SHP77 treated with DMSO at 0.1 percent for 48 hours (cell line): Measurements from ENCODE around the gene NRXN2.
A peak's percentile ranks its signal among the peaks of the same experiment; 100 is the strongest.

Source experiments
- DNase-seq: peaks from one replicate; lab custom pipeline; 2025; lab: John Stamatoyannopoulos, UW

The NRXN2 gene

GRCh38 chr11:64723117-64723906, at the start of gene NRXN2:
Gene NRXN2, minus strand, starts transcription at chr11:64723197. Its CDS starts 9,498 bp downstream, at chr11:64713699.
- peak; percentile 59 for DNase-seq

- no peak for DNase-seq
These were observed 49.5 kb upstream of the NRXN2 start for GRCh38 chr11:64772303-64773018.

GRCh38 chr11:64771861-64772260, 48.9 kb upstream of the NRXN2 start:
- DNase-seq, result no peak

GRCh38 chr11:64770120-64770519, 47.1 kb upstream of the NRXN2 start:
- no peak for DNase-seq

GRCh38 chr11:64769283-64769682, 46.3 kb upstream of the NRXN2 start:
- no peak for DNase-seq

GRCh38 chr11:64768300-64768694, 45.3 kb upstream of the NRXN2 start:
- no peak for DNase-seq

GRCh38 chr11:64767344-64768299, 44.6 kb upstream of the NRXN2 start:
- no peak for DNase-seq

GRCh38 chr11:64766881-64767280, 43.9 kb upstream of the NRXN2 start:
- no peak for DNase-seq

- no peak for DNase-seq
These were observed 43.1 kb upstream of the NRXN2 start for GRCh38 chr11:64765851-64766665.

- no peak for DNase-seq
These were observed 42.4 kb upstream of the NRXN2 start for GRCh38 chr11:64765291-64765850.

- no peak for DNase-seq
These were observed 41.8 kb upstream of the NRXN2 start for GRCh38 chr11:64764753-64765152.

- no peak for DNase-seq
These were observed 41.1 kb upstream of the NRXN2 start for GRCh38 chr11:64764040-64764611.

- DNase-seq, result no peak
These were observed 40.6 kb upstream of the NRXN2 start for GRCh38 chr11:64763526-64764039.

- no peak for DNase-seq
These were observed 39.9 kb upstream of the NRXN2 start for GRCh38 chr11:64762674-64763525.

GRCh38 chr11:64762277-64762673, 39.3 kb upstream of the NRXN2 start:
- no peak for DNase-seq

GRCh38 chr11:64760759-64761420, 37.9 kb upstream of the NRXN2 start:
- DNase-seq, result no peak

GRCh38 chr11:64759722-64760719, 37.0 kb upstream of the NRXN2 start, which contains the start of gene PYGM:
Gene PYGM, minus strand, starts transcription at chr11:64759974. Its CDS starts 76 bp downstream, at chr11:64759898.
- no peak for DNase-seq
